ENCODE results near the gene CTSE.

DNA sequence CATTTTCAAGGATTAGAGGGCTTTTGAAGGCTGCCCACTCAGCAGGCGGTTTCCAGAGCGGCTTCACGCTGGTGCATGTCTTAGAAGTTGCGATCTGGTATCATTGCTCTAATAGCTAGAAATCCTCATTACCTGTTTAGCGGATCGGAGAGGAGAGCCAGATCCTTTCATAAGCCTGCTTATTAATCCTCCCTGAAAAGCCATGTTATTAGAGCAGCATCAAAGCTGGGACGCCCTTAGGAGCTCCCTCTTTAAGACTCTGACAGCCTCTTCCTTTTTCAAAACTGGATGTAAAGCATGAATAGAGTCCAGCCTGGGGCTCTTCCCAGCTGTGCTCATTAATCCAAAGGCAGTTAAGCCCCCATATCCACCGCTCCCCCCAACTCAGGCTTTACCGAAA lies 13.9 kb upstream of the CTSE start:
- no peak for TF ChIP-seq MLX (CRISPR knock-in tag; IDR thresholded peaks at IDR 0.05)
- no peak for TF ChIP-seq ATF2 (CRISPR knock-in tag; IDR thresholded peaks at IDR 0.05)
- TF ChIP-seq IRF1 (CRISPR knock-in tag; IDR thresholded peaks at IDR 0.05; ENCODE audit: low read depth) = no peak
- TF ChIP-seq CTCF (CRISPR knock-in tag; IDR thresholded peaks at IDR 0.05) = no peak

Data from HepG2 (cell line).